Rectal smooth muscle tissue (tissue), 1 donor: ENCODE data around the gene CLEC2B.
"Not testable (repeated sequence)": the region's sequence is repeated elsewhere in the genome, so short reads cannot be mapped to it uniquely, and the experiment has no call there.

Experiments
- H3K27ac ChIP-seq: one replicate; pipeline ENCODE4 v1.7.0; 2013; ENCODE audit warnings: low read depth, low read length, inconsistent platforms
- H3K27me3 ChIP-seq: one replicate; pipeline ENCODE4 v1.7.0; 2013; ENCODE audit warnings: low read length; ENCODE audit not compliant: control insufficient read depth, insufficient read depth
- H3K36me3 ChIP-seq: one replicate; pipeline ENCODE4 v1.7.0; 2013; ENCODE audit warnings: low read length; ENCODE audit not compliant: control insufficient read depth, insufficient read depth
- H3K4me1 ChIP-seq: one replicate; pipeline ENCODE4 v1.7.0; 2013; ENCODE audit warnings: low read length; ENCODE audit not compliant: control insufficient read depth, insufficient read depth
- H3K4me3 ChIP-seq: one replicate; pipeline ENCODE4 v1.7.0; 2013; ENCODE audit warnings: low read length
- H3K9ac ChIP-seq: one replicate; pipeline ENCODE4 v1.7.0; 2013; ENCODE audit warnings: low read length

CLEC2B gene

DNA sequence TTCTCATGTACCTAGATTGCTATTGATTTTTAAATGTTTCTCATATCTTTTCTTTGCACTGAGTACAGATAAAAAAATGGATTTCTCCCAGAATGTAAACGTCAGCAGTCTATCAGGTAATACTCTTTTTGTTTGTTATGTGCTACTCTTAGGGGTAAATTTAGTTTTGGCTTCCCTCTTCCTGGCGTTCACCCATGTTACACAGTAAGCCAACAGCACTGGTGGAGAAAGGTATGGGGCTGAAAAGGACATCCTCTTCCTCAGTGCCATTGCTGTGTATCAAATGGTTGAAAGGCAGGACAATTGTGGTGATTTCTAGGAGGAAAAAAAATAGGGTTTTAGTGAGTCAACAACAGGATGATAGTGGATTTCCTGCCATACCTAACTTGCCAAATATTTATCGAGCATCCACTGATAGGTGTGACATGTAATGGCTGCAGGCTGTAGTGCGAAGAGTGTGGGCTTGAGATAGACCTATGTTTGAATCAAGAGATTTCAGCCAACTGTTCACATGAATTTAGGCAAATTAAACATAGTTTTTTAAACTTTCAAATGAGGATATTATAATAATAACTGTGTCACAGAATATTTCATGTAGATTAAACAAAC lies 19.6 kb upstream of the CLEC2B start:
- no peaks in the 10 kb centered on the region for H3K36me3 ChIP-seq
- H3K4me3 ChIP-seq: no peak overlapping the region
- no peak overlapping the region for H3K9ac ChIP-seq
- no peaks in the 10 kb centered on the region for H3K4me1 ChIP-seq
- H3K27me3 ChIP-seq: no peaks in the 10 kb centered on the region
- no peak overlapping the region for H3K27ac ChIP-seq

DNA sequence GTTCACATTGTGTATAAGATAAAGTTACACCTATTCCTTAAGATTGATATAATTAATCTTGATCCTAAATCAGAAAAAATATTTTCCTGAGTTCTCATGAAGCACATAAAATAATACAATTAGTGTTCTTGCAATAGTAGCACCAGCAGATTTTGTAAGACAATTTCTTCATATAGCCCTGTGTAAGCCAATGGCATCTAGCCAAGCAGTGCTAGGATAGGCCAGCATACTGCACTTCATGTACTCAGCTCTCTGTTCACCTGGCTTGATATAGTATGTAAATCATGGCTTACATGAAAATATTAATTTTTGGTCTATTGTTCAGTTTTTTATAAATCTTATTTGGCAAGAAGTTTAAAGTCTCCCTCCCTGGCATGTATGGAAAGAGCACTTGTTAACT lies 14.0 kb upstream of the CLEC2B start:
- Histone ChIP-seq H3K9ac (no peak overlapping the region), H3K4me1 (no peaks in the 10 kb centered on the region), H3K27me3 (no peaks in the 10 kb centered on the region), H3K4me3 (no peak overlapping the region), H3K27ac (no peak overlapping the region), H3K36me3 (no peaks in the 10 kb centered on the region)

DNA sequence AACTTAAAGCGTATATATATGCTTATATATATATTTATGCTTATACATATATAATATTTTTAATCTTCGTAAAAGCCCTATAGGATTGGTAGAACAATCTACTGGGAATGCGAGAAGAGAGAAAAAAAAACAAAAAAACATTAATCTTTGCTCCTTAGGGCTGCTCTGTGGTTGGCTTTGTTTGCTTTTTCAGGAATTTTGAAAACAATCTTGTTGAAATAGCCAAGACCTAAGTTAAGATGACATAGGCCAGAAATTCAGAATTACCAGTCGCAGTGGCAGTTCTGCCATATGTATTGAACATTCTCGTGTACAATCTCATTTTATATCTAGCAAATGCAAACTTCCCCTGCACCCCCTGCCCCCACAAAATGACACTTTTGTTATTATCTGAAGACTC lies 12.8 kb upstream of the CLEC2B start:
- no peak overlapping the region for H3K4me3 ChIP-seq
- H3K36me3 ChIP-seq: no peaks in the 10 kb centered on the region
- no peaks in the 10 kb centered on the region for H3K4me1 ChIP-seq
- no peak overlapping the region for H3K27ac ChIP-seq
- H3K9ac ChIP-seq: no peak overlapping the region
- H3K27me3 ChIP-seq: no peaks in the 10 kb centered on the region

DNA sequence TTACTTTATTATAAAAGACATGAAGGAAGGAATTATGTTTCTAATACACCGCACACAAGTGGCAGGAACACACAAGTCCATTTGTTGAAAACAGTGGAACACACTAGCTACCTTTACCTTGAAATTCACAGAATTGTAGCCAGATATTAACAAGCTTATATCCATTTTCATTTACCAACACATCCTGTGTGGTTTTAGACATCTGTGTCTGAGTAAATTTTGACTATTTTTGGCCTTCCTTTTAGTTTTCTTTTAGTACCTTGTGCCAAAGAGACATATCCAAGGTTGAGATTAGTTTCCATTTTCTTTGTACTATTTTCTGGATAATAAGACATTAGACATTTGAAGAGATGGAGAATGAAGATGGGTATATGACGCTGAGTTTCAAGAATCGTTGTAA lies 12.1 kb upstream of the CLEC2B start, which contains the start of gene KLRF2:
Gene KLRF2 (plus strand): TSS at position 244 of the 400 bp plus-strand sequence. CDS start 107 bp downstream, at position 351.
- Histone ChIP-seq H3K9ac (no peak within 1 kb of the TSS), H3K4me1 (no peaks in the 10 kb centered on the region), H3K36me3 (no peaks in the 10 kb centered on the region), H3K27me3 (no peaks in the 10 kb centered on the region), H3K27ac (no peak within 1 kb of the TSS), H3K4me3 (no peak within 1 kb of the TSS)

GRCh38 chr12:9880532-9881078 lies 11.5 kb upstream of the CLEC2B start:
- no peak overlapping the region for H3K4me3 ChIP-seq
- no peaks in the 10 kb centered on the region for H3K36me3 ChIP-seq
- no peaks in the 10 kb centered on the region for H3K27me3 ChIP-seq
- H3K4me1 ChIP-seq: no peaks in the 10 kb centered on the region
- no peak overlapping the region for H3K9ac ChIP-seq
- H3K27ac ChIP-seq: no peak overlapping the region

GRCh38 chr12:9876120-9876519 lies 7.0 kb upstream of the CLEC2B start:
- H3K4me1 ChIP-seq, H3K27me3 ChIP-seq, H3K4me3 ChIP-seq: not testable (repeated sequence)

GRCh38 chr12:9872742-9873141 lies 3.6 kb upstream of the CLEC2B start:
- H3K4me3 ChIP-seq: no peak overlapping the region
- no peaks in the 10 kb centered on the region for H3K27me3 ChIP-seq
- no peak overlapping the region for H3K27ac ChIP-seq
- H3K36me3 ChIP-seq: no peaks in the 10 kb centered on the region
- no peaks in the 10 kb centered on the region for H3K4me1 ChIP-seq
- H3K9ac ChIP-seq: no peak overlapping the region

More at GRCh38 chr12:9876120-9876519, 7.0 kb upstream of the CLEC2B start:
- not testable (repeated sequence) for H3K27ac ChIP-seq, H3K36me3 ChIP-seq, H3K9ac ChIP-seq

- no peaks in the 10 kb centered on the region for H3K27me3 ChIP-seq
- H3K4me3 ChIP-seq: no peak overlapping the region
- H3K4me1 ChIP-seq: no peaks in the 10 kb centered on the region
- no peaks in the 10 kb centered on the region for H3K36me3 ChIP-seq
- H3K27ac ChIP-seq: no peak overlapping the region
- no peak overlapping the region for H3K9ac ChIP-seq
Measured at GRCh38 chr12:9872162-9872561, 3.0 kb upstream of the CLEC2B start.

- Histone ChIP-seq H3K9ac (no peak overlapping the region), H3K27ac (peak overlapping the region; percentile 68), H3K4me3 (peak overlapping the region; percentile 63), H3K4me1 (no peaks in the 10 kb centered on the region), H3K36me3 (no peaks in the 10 kb centered on the region), H3K27me3 (no peaks in the 10 kb centered on the region)
Measured at GRCh38 chr12:9870286-9870866, 1.2 kb upstream of the CLEC2B start.

DNA sequence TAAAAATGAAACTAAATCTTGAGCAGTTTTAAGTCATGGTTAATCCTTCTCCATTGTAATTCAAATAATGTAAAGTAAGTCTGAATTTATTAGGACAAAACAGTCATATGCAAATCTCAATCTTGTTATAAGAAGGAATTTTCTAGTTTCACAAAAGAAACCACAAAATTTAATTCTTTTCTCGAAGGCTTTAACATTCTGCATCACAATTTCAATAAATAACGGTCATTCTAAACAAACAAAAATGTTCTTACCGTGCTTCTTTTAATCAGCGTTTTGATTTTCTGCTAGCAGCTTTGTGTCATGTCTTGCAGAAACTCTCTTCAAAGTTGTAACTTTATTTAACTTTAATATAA lies 225 bp downstream of the CLEC2B start:
- Histone ChIP-seq H3K36me3 (no peaks in the 10 kb centered on the region), H3K4me3 (peak overlapping the region; percentile 63), H3K27ac (no peak overlapping the region), H3K9ac (no peak overlapping the region), H3K4me1 (no peaks in the 10 kb centered on the region), H3K27me3 (no peaks in the 10 kb centered on the region)

DNA sequence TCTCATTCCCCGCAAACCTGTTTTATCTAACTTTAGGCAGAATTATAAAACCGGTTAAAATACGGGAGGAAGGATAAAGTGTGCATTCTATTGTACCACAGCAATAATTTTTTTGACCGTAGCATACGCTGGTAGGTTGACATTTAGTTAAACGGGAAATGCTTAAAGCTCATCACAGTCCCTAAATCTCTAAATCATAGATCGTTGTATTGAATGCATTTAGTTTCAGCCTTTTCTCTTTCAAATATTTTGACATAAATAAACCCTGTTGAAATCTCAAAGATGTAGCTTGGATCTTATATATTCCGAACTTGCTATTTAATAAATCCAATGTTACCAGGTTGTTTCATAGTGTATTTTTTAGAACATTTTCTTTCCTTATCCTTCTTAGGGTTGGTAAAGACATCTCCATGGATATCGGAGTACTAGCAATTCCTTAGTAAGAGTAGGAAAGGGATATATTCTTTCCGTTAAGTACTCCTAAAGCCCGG lies 798 bp downstream of the CLEC2B start:
- no peaks in the 10 kb centered on the region for H3K36me3 ChIP-seq
- H3K4me3 ChIP-seq: peak overlapping the region; percentile 63
- peak overlapping the region; percentile 40 for H3K27ac ChIP-seq
- H3K27me3 ChIP-seq: no peaks in the 10 kb centered on the region
- no peak overlapping the region for H3K9ac ChIP-seq
- H3K4me1 ChIP-seq: no peaks in the 10 kb centered on the region

GRCh38 chr12:9867531-9867930 lies 1.6 kb downstream of the CLEC2B start:
- no peaks in the 10 kb centered on the region for H3K27me3 ChIP-seq
- H3K27ac ChIP-seq: no peak overlapping the region
- H3K9ac ChIP-seq: no peak overlapping the region
- H3K4me3 ChIP-seq: no peak overlapping the region
- H3K4me1 ChIP-seq: no peaks in the 10 kb centered on the region
- no peaks in the 10 kb centered on the region for H3K36me3 ChIP-seq

- Histone ChIP-seq H3K27ac (peak overlapping the region; percentile 24), H3K4me3 (peak overlapping the region; percentile 51), H3K9ac (no peak overlapping the region), H3K27me3 (no peaks in the 10 kb centered on the region), H3K4me1 (no peaks in the 10 kb centered on the region), H3K36me3 (no peaks in the 10 kb centered on the region)
Measured at GRCh38 chr12:9866860-9867269, 2.3 kb downstream of the CLEC2B start.
